A673 (cell line): ENCODE results near the gene KIRREL3. TPM values are rescaled to one million over a fixed set of nuclear protein-coding genes. Genes with fewer than 3 reads are reported as not detected.

Experiments
- BruUV-seq: library from RNA; stranded (reverse); fragments of 400-500 nt; replicated peaks from 2 replicates; lab custom pipeline; 2021; lab: Mats Ljungman, UMichigan
- CTCF ChIA-PET: fragments of 300-600 bp; sonication (Branson Sonifier 250); formaldehyde crosslinking; loops from one replicate; lab custom pipeline; 2022; ENCODE audit warnings: antibody characterized with exemption; lab: Charles Lee
- POLR2A ChIA-PET: fragments of 300-600 bp; sonication (Branson Sonifier 250); formaldehyde crosslinking; loops from one replicate; lab custom pipeline; 2022; ENCODE audit warnings: antibody characterized with exemption; ENCODE audit not compliant: low non-redundant PET; lab: Charles Lee
- DNase-seq: peaks from one replicate; pipeline ENCODE4 v3.0.0-alpha.2; 2015; ENCODE audit warnings: low spot score
- H3K27ac ChIP-seq: fragments of 200-600 bp; sonication (generic); 2 replicates; pipeline ENCODE4 v1.5.1; 2016; ENCODE audit warnings: mixed run types, low read depth, mild to moderate bottlenecking, mixed read lengths, antibody characterized with exemption, low read length; ENCODE audit not compliant: poor library complexity, severe bottlenecking
- H3K27me3 ChIP-seq: fragments of 200-600 bp; sonication (generic); replicated peaks from 2 replicates; pipeline ENCODE4 v1.6.1; 2017; ENCODE audit warnings: mixed run types, low read depth, mild to moderate bottlenecking, mixed read lengths, antibody characterized with exemption, low read length; ENCODE audit not compliant: insufficient read depth, poor library complexity
- H3K36me3 ChIP-seq: fragments of 200-600 bp; sonication (generic); 2 replicates; pipeline ENCODE4 v1.6.1; 2016; ENCODE audit warnings: mixed run types, mild to moderate bottlenecking, mixed read lengths, antibody characterized with exemption, low read length; ENCODE audit not compliant: insufficient read depth, poor library complexity, severe bottlenecking
- H3K4me1 ChIP-seq: fragments of 200-600 bp; sonication (generic); 2 replicates; pipeline ENCODE4 v1.6.1; 2017; ENCODE audit warnings: mixed run types, mild to moderate bottlenecking, mixed read lengths, antibody characterized with exemption, low read length; ENCODE audit not compliant: insufficient read depth, poor library complexity, severe bottlenecking
- H3K4me3 ChIP-seq: fragments of 200-600 bp; sonication (generic); 2 replicates; pipeline ENCODE4 v1.5.1; 2016; ENCODE audit warnings: low read depth, mixed run types, mild to moderate bottlenecking, mixed read lengths, low read length; ENCODE audit not compliant: poor library complexity, severe bottlenecking
- H3K9me3 ChIP-seq: fragments of 200-600 bp; sonication (generic); 2 replicates; pipeline ENCODE4 v1.6.1; 2016; ENCODE audit warnings: mixed run types, low read depth, mild to moderate bottlenecking, mixed read lengths, antibody characterized with exemption, low read length; ENCODE audit not compliant: poor library complexity, severe bottlenecking
- EZH2 ChIP-seq: fragments of 200-600 bp; sonication (generic); IDR thresholded peaks from 2 replicates; pipeline ENCODE4 v1.6.1; 2017; ENCODE audit warnings: borderline replicate concordance, low read depth, mild to moderate bottlenecking, mixed read lengths, antibody characterized with exemption, low read length; ENCODE audit not compliant: poor library complexity, severe bottlenecking
- intact Hi-C: fragments of 100-400 bp; cut with micrococcal nuclease; formaldehyde crosslinking; loops from one replicate; pipeline ENCODE4 v1.10.0; 2022; ENCODE audit not compliant: unreplicated experiment
- total RNA-seq: library from RNA; stranded (reverse); gene quantifications from 2 replicates; pipeline ENCODE4 v1.2.3, GENCODE V29; 2021
- TF ChIP-seq, protein P1 (sequence below): fragments of 300-800, 200-600 bp; sonication (generic); conservative IDR thresholded peaks from 2 replicates; pipeline ENCODE4 v1.5.1; 2017; ENCODE audit warnings: low read depth, mild to moderate bottlenecking, antibody characterized with exemption, low read length, moderate library complexity, mixed read lengths

The KIRREL3 gene
- total RNA-seq, 1 experiment from 2014 or later: not detected

DNA sequence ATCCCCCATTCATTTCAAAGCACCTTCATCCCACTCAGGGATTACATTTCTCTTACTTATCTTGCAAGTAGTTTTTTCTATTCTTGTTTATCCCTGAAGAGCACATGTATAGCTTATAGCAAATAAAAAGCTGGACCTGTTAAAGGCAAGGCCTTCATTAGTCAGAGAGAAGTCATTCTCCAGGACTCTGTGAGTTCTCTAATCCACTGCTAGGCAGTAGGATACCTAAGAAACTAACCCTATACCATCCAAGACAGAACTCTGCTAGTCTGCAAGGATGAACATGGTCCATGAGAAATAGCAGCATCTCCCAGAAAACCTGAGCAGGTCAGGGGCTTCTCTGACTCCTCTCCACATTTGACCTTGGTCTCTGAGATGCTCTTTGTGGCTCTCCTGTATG lies 104.5 kb downstream of the KIRREL3 start:
- intact Hi-C loops: no loop called here
- no peak for DNase-seq
- ChIA-PET CTCF (no interaction called here), POLR2A (no interaction called here)
- peaks cover 6% of the 10 kb centered on the region for H3K27me3 ChIP-seq
- H3K27ac ChIP-seq: no peak overlapping the region
- no peaks in the 10 kb centered on the region for H3K36me3 ChIP-seq
- H3K9me3 ChIP-seq: no peaks in the 10 kb centered on the region
- no peaks in the 10 kb centered on the region for H3K4me1 ChIP-seq
- TF ChIP-seq, protein P1, sequence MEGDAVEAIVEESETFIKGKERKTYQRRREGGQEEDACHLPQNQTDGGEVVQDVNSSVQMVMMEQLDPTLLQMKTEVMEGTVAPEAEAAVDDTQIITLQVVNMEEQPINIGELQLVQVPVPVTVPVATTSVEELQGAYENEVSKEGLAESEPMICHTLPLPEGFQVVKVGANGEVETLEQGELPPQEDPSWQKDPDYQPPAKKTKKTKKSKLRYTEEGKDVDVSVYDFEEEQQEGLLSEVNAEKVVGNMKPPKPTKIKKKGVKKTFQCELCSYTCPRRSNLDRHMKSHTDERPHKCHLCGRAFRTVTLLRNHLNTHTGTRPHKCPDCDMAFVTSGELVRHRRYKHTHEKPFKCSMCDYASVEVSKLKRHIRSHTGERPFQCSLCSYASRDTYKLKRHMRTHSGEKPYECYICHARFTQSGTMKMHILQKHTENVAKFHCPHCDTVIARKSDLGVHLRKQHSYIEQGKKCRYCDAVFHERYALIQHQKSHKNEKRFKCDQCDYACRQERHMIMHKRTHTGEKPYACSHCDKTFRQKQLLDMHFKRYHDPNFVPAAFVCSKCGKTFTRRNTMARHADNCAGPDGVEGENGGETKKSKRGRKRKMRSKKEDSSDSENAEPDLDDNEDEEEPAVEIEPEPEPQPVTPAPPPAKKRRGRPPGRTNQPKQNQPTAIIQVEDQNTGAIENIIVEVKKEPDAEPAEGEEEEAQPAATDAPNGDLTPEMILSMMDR: no peak
- TF ChIP-seq EZH2: no peak
- no peak overlapping the region for H3K4me3 ChIP-seq
- BruUV-seq: no TSS peak

DNA sequence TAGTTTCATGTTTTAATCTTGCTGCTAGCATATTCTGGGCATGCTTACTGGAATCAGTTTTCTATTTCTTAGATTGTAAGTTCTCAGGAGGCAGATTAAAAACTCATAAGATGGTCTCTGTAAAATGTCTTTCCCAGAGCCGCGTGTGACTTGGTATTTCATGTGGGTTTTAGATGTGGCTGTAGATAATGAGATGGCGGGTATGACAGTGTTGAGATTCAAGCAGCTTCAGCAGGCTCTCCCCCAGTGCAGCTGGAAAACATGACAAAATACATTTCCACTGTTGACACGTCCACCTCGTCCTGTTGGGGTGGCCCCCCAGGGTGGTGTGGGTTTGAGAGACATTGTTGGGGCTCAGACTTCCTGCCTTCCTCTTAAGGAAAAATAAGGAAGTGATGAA lies 106.8 kb downstream of the KIRREL3 start:
- CTCF ChIA-PET: no interaction called here
- TF ChIP-seq, protein P1: no peak
- no peak for TF ChIP-seq EZH2
- POLR2A ChIA-PET: no interaction called here

DNA sequence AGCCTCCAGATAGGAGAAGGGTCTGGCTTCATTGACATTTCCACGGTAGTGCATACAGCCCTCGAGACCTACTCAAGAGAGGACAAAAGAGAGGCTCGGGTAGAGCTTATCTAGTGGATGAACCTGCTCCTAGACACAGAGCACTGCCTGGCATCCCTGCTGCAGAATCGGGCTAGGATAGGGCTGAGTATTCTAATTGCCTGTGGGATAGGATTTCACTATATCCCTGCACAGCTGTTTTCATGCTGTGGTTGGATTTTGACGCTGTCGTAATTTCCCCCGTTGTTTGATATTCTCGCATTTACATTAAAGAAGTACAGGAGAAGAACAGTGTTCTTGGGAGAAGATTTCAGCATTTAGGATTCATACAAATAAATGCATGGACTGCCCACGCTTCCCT lies 107.8 kb downstream of the KIRREL3 start:
- CTCF ChIA-PET: no interaction called here
- Histone ChIP-seq H3K9me3 (no peaks in the 10 kb centered on the region), H3K36me3 (no peaks in the 10 kb centered on the region), H3K27ac (no peak overlapping the region), H3K4me1 (no peaks in the 10 kb centered on the region), H3K27me3 (no peaks in the 10 kb centered on the region), H3K4me3 (no peak overlapping the region)
- POLR2A ChIA-PET: no interaction called here
- TF ChIP-seq EZH2: no peak
- TF ChIP-seq, protein P1: no peak
- intact Hi-C loops: no loop called here
- no peak for DNase-seq
- no TSS peak for BruUV-seq

More for the DNA sequence above, 106.8 kb downstream of the KIRREL3 start:
- no peak overlapping the region for H3K4me3 ChIP-seq
- intact Hi-C loops: no loop called here
- DNase-seq: no peak
- H3K4me1 ChIP-seq: no peaks in the 10 kb centered on the region
- H3K27ac ChIP-seq: no peak overlapping the region
- BruUV-seq: no TSS peak
- H3K36me3 ChIP-seq: no peaks in the 10 kb centered on the region
- no peaks in the 10 kb centered on the region for H3K9me3 ChIP-seq
- H3K27me3 ChIP-seq: no peaks in the 10 kb centered on the region
